Activated B cell treated with CpG ODN at 0.5 μM for 24 hours (primary cell): Measurements from ENCODE around the gene ERICH2. TPM values are rescaled to one million over a fixed set of nuclear protein-coding genes. Genes with fewer than 3 reads are reported as not detected.

Source experiments
- ATAC-seq: fragments of 200-7000 bp; cut with Tn5 transposase; one replicate; pipeline ENCODE4 v1.10.0; 2021; ENCODE audit warnings: low read depth, mild to moderate bottlenecking, moderate library complexity
- CTCF ChIA-PET: fragments of 350-600 bp; sonication (Branson Sonifier 250); formaldehyde crosslinking; loops from one replicate; lab custom pipeline; 2021; ENCODE audit warnings: antibody characterized with exemption; lab: Charles Lee
- POLR2A ChIA-PET: fragments of 350-600 bp; sonication (Branson Sonifier 250); formaldehyde crosslinking; loops from one replicate; lab custom pipeline; 2021; ENCODE audit warnings: antibody characterized with exemption; lab: Charles Lee
- DNase-seq: peaks from one replicate; pipeline ENCODE4 v3.0.0; 2022
- H3K27ac Mint-ChIP-seq: one replicate; pipeline ENCODE4 v1.8.0; 2020; ENCODE audit warnings: mixed read lengths
- H3K27me3 Mint-ChIP-seq: one replicate; pipeline ENCODE4 v1.8.0; 2021; ENCODE audit warnings: mixed read lengths
- H3K36me3 Mint-ChIP-seq: one replicate; pipeline ENCODE4 v1.8.0; 2021; ENCODE audit warnings: low read depth, mixed read lengths
- H3K4me1 Mint-ChIP-seq: one replicate; pipeline ENCODE4 v1.8.0; 2021; ENCODE audit warnings: mixed read lengths
- H3K4me3 Mint-ChIP-seq: one replicate; pipeline ENCODE4 v1.8.0; 2020; ENCODE audit warnings: mild to moderate bottlenecking, mixed read lengths
- H3K9me3 Mint-ChIP-seq: one replicate; pipeline ENCODE4 v1.8.0; 2020; ENCODE audit warnings: mixed read lengths
- intact Hi-C: fragments of 100-400 bp; cut with micrococcal nuclease; formaldehyde crosslinking; loops from one replicate; pipeline ENCODE4 v1.15.1; 2024
- total RNA-seq: library from RNA; stranded (reverse); gene quantifications from 2 replicates; pipeline ENCODE4 v1.2.3, GENCODE V29; 2022
- TF ChIP-seq, protein P1 (sequence below): fragments of 200-600 bp; IDR thresholded peaks from one replicate; pipeline ENCODE4 v1.8.0; 2022; ENCODE audit warnings: antibody characterized with exemption, mild to moderate bottlenecking

Gene ERICH2
- total RNA-seq, 1 donor from 2014 or later, result not detected

- H3K9me3 Mint-ChIP-seq, result no peaks in the 10 kb centered on the region
- no peak overlapping the region for H3K27ac Mint-ChIP-seq
- no peak overlapping the region for H3K4me3 Mint-ChIP-seq
- peaks cover 10% of the 10 kb centered on the region for H3K27me3 Mint-ChIP-seq
- ATAC-seq (no peak), DNase-seq (no peak)
- H3K36me3 Mint-ChIP-seq, result no peaks in the 10 kb centered on the region
- intact Hi-C loops, result no loop called here
- TF ChIP-seq, protein P1, sequence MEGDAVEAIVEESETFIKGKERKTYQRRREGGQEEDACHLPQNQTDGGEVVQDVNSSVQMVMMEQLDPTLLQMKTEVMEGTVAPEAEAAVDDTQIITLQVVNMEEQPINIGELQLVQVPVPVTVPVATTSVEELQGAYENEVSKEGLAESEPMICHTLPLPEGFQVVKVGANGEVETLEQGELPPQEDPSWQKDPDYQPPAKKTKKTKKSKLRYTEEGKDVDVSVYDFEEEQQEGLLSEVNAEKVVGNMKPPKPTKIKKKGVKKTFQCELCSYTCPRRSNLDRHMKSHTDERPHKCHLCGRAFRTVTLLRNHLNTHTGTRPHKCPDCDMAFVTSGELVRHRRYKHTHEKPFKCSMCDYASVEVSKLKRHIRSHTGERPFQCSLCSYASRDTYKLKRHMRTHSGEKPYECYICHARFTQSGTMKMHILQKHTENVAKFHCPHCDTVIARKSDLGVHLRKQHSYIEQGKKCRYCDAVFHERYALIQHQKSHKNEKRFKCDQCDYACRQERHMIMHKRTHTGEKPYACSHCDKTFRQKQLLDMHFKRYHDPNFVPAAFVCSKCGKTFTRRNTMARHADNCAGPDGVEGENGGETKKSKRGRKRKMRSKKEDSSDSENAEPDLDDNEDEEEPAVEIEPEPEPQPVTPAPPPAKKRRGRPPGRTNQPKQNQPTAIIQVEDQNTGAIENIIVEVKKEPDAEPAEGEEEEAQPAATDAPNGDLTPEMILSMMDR, result no peak
- ChIA-PET POLR2A (no interaction called here), CTCF (no interaction called here)
- H3K4me1 Mint-ChIP-seq, result no peaks in the 10 kb centered on the region
These were observed 9.1 kb downstream of the ERICH2 start for GRCh38 chr2:170779304-170779703.

DNA sequence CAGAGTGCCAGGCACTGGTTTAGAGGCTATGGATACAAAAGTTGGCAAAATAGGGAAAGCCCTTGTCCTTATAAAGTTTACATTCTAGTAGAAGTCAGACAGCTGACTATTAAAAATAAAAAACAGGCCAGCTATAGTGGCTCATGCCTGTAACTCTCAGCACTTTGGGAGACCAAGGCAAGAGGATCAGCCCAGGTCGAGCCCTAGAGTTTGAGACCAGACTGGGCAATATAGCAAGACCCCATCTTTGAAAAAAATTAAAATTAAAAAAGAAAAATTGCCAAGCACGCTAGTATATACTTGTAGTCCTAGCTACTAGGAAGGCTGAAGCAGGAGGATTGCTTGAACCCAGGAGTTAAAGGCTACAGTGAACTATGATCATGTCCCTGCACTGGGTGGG, 12.5 kb downstream of the ERICH2 start:
- Mint-ChIP-seq H3K27me3 (peaks cover 9% of the 10 kb centered on the region), H3K9me3 (no peaks in the 10 kb centered on the region), H3K36me3 (no peaks in the 10 kb centered on the region), H3K27ac (no peak overlapping the region), H3K4me1 (no peaks in the 10 kb centered on the region), H3K4me3 (no peak overlapping the region)
- intact Hi-C loops, result no loop called here
- ChIA-PET CTCF (no interaction called here), POLR2A (no interaction called here)
- ATAC-seq (no peak), DNase-seq (no peak)
- TF ChIP-seq, protein P1, result no peak

DNA sequence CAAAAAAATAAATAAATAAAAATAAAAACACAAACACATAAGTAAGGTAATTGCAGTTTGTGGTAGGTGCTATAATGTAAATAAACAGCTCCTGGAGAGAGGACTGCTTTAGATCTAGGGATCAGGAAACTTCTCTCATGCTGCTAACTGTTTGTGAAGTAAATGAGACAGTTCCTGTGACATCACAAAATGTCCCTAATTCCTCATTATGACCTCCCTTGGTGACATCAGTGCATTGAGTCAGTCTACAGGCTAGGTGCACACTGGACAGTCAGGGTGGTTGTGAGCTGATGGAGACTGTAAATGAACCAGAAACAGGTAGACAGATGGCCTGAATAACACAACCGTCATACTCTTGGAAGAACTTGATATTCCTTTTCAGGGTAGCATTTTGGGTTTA, 13.4 kb downstream of the ERICH2 start:
- Mint-ChIP-seq H3K4me1 (no peaks in the 10 kb centered on the region), H3K27me3 (peaks cover 9% of the 10 kb centered on the region), H3K27ac (no peak overlapping the region), H3K9me3 (no peaks in the 10 kb centered on the region), H3K36me3 (no peaks in the 10 kb centered on the region), H3K4me3 (no peak overlapping the region)
- ChIA-PET POLR2A (no interaction called here), CTCF (interaction anchor here (0.7 kb wide), 1 partner anchor 11 kb away, joined by 3 read pairs; no protein-coding TSS in a partner anchor)
- TF ChIP-seq, protein P1, result no peak
- ATAC-seq (no peak), DNase-seq (no peak)
- intact Hi-C loops, result no loop called here

DNA sequence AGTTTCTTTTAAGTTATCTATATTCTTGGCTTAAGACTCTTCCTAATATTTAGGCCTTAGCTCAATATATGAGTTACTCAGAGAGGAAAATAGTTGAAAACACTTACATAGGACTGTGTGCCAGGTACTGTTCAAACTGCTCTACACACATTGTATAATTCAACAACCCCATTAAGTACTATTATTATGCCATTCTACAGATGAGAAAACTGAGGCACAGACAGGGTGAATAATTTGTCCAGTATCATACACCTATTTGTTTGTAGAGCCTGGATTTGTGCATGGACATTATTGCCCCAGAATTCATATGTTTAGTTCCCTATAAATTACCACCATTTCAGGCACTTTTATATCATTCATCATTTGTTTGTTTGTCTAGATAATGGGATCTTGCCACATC, 28.8 kb downstream of the ERICH2 start:
- DNase-seq (no peak), ATAC-seq (no peak)
- Mint-ChIP-seq H3K27ac (no peak overlapping the region), H3K27me3 (peaks cover 25% of the 10 kb centered on the region), H3K4me3 (no peak overlapping the region), H3K4me1 (no peaks in the 10 kb centered on the region), H3K9me3 (no peaks in the 10 kb centered on the region), H3K36me3 (no peaks in the 10 kb centered on the region)
- CTCF ChIA-PET, result no interaction called here
- POLR2A ChIA-PET, result no interaction called here
- intact Hi-C loops, result no loop called here
- TF ChIP-seq, protein P1, result no peak

- no peak overlapping the region for H3K4me3 Mint-ChIP-seq
- H3K36me3 Mint-ChIP-seq, result no peaks in the 10 kb centered on the region
- H3K4me1 Mint-ChIP-seq, result no peaks in the 10 kb centered on the region
- DNase-seq, result no peak
- H3K9me3 Mint-ChIP-seq, result no peaks in the 10 kb centered on the region
- H3K27me3 Mint-ChIP-seq, result peaks cover 20% of the 10 kb centered on the region
- ATAC-seq, result no peak
- POLR2A ChIA-PET, result no interaction called here
- CTCF ChIA-PET, result interaction anchor here (0.8 kb wide), 1 partner anchor 9 kb away, joined by 4 read pairs; no protein-coding TSS in a partner anchor
- TF ChIP-seq, protein P1, result no peak
- intact Hi-C loops, result no loop called here
- no peak overlapping the region for H3K27ac Mint-ChIP-seq
These were observed 36.4 kb downstream of the ERICH2 start for GRCh38 chr2:170806548-170806947.
